ENCODE results near the gene NTM.

GRCh38 chr11:131965504-131965903, 595.1 kb downstream of the NTM start:
- TF ChIP-seq CTCF (conservative IDR thresholded peaks at IDR 0.05; ENCODE audit: low read length), result no peak
- TF ChIP-seq EZH2phosphoT487 (IDR thresholded peaks at IDR 0.05; ENCODE audit: borderline replicate concordance), result no peak

Data from Loucy (cell line).